Epithelial cell of esophagus (primary cell): Measurements from ENCODE around the gene TMEM119.

Experiments used
- DNase-seq: peaks from one replicate; pipeline ENCODE4 v3.0.0; 2010; ENCODE audit warnings: low read depth
- H3K4me3 ChIP-seq: 2 replicates; pipeline ENCODE4 v1.5.1; 2011; ENCODE audit warnings: mild to moderate bottlenecking, low read length, control low read depth
- CTCF ChIP-seq: IDR thresholded peaks from 2 replicates; pipeline ENCODE4 v1.5.1; 2011; ENCODE audit warnings: low read depth, mild to moderate bottlenecking, low read length, control low read depth, inconsistent platforms; ENCODE audit not compliant: insufficient read depth; ENCODE audit errors: missing control alignments

The TMEM119 gene

GRCh38 chr12:108603743-108604142, 5.9 kb upstream of the TMEM119 start:
- no peak for TF ChIP-seq CTCF
- H3K4me3 ChIP-seq: no peak overlapping the region
- no peak for DNase-seq

GRCh38 chr12:108602976-108603704, 5.3 kb upstream of the TMEM119 start:
- no peak overlapping the region for H3K4me3 ChIP-seq
- TF ChIP-seq CTCF: no peak
- DNase-seq: no peak

- DNase-seq: no peak
- no peak overlapping the region for H3K4me3 ChIP-seq
- TF ChIP-seq CTCF: no peak
These were observed 4.4 kb upstream of the TMEM119 start for GRCh38 chr12:108602209-108602705.

- H3K4me3 ChIP-seq: no peak overlapping the region
- no peak for TF ChIP-seq CTCF
These were observed 2.8 kb upstream of the TMEM119 start for GRCh38 chr12:108600702-108601007.

GRCh38 chr12:108599948-108600701, 2.2 kb upstream of the TMEM119 start:
- no peak for DNase-seq
- TF ChIP-seq CTCF: no peak
- no peak overlapping the region for H3K4me3 ChIP-seq

More at GRCh38 chr12:108600702-108601007, 2.8 kb upstream of the TMEM119 start:
- no peak for DNase-seq

GRCh38 chr12:108599541-108599940, 1.7 kb upstream of the TMEM119 start:
- DNase-seq: no peak
- H3K4me3 ChIP-seq: no peak overlapping the region
- TF ChIP-seq CTCF: no peak
